OCI-LY1 (cell line): ENCODE results near the gene KPNA3.
A peak's percentile ranks its signal among the peaks of the same experiment; 100 is the strongest.

Experiments used
- H2AFZ ChIP-seq: fragments of 200-600 bp; sonication (generic), shearing (Covaris generic); 2 replicates; pipeline ENCODE4 v1.6.0; 2014; ENCODE audit warnings: antibody characterized with exemption, mild to moderate bottlenecking, low read length
- H3F3A ChIP-seq: fragments of 200-600 bp; sonication (generic), shearing (Covaris generic); 2 replicates; pipeline ENCODE4 v1.6.0; 2014; ENCODE audit warnings: mild to moderate bottlenecking, antibody characterized with exemption, low read length, moderate library complexity; ENCODE audit not compliant: insufficient read depth
- H3K27ac ChIP-seq: fragments of 200-600 bp; sonication (generic); 2 replicates; pipeline ENCODE4 v1.5.1; 2014; ENCODE audit warnings: low read length, mixed run types, mild to moderate bottlenecking, low read depth; ENCODE audit not compliant: poor library complexity, severe bottlenecking
- H3K27me3 ChIP-seq: fragments of 200-600 bp; sonication (generic); 2 replicates; pipeline ENCODE4 v1.6.0; 2014; ENCODE audit warnings: antibody characterized with exemption, mild to moderate bottlenecking, low read length, moderate library complexity; ENCODE audit not compliant: insufficient read depth
- H3K36me3 ChIP-seq: fragments of 200-600 bp; sonication (generic); 2 replicates; pipeline ENCODE4 v1.6.1; 2014; ENCODE audit warnings: mild to moderate bottlenecking, antibody characterized with exemption, low read length, moderate library complexity, mixed read lengths; ENCODE audit not compliant: insufficient read depth
- H3K4me1 ChIP-seq: fragments of 200-600 bp; sonication (generic); 2 replicates; pipeline ENCODE4 v1.5.1; 2014; ENCODE audit warnings: mild to moderate bottlenecking, low read length, moderate library complexity; ENCODE audit not compliant: insufficient read depth, severe bottlenecking
- H3K4me2 ChIP-seq: fragments of 200-600 bp; sonication (generic), shearing (Covaris generic); 2 replicates; pipeline ENCODE4 v1.6.1; 2014; ENCODE audit warnings: low read length
- H3K4me3 ChIP-seq: fragments of 200-600 bp; sonication (generic); 2 replicates; pipeline ENCODE4 v1.5.1; 2014; ENCODE audit warnings: low read length, low read depth, mild to moderate bottlenecking, mixed read lengths; ENCODE audit not compliant: poor library complexity, severe bottlenecking
- H3K79me2 ChIP-seq: fragments of 200-600 bp; shearing (Covaris generic); 2 replicates; pipeline ENCODE4 v1.6.1; 2016; ENCODE audit warnings: mixed run types, low read length, mixed read lengths; ENCODE audit not compliant: insufficient read depth
- H3K9ac ChIP-seq: fragments of 200-600 bp; sonication (generic), shearing (Covaris generic); 2 replicates; pipeline ENCODE4 v1.6.1; 2014; ENCODE audit warnings: mild to moderate bottlenecking, low read length, mixed read lengths
- H3K9me2 ChIP-seq: fragments of 200-600 bp; sonication (generic), shearing (Covaris generic); 2 replicates; pipeline ENCODE4 v1.6.1; 2014; ENCODE audit warnings: low read depth, mild to moderate bottlenecking, low read length, mixed read lengths
- H3K9me3 ChIP-seq: fragments of 200-600 bp; shearing (Covaris generic); 2 replicates; pipeline ENCODE4 v1.6.1; 2014; ENCODE audit warnings: low read length, mixed read lengths
- H4K20me1 ChIP-seq: fragments of 200-600 bp; sonication (generic), shearing (Covaris generic); 2 replicates; pipeline ENCODE4 v1.6.0; 2016; ENCODE audit warnings: mild to moderate bottlenecking, low read length; ENCODE audit not compliant: insufficient read depth
- CTCF ChIP-seq: fragments of 200-600 bp; sonication (generic), shearing (Covaris generic); IDR thresholded peaks from 2 replicates; pipeline ENCODE4 v1.5.1; 2017; ENCODE audit warnings: mild to moderate bottlenecking, antibody characterized with exemption, low read length, moderate library complexity, mixed read lengths
- EZH2 ChIP-seq: fragments of 200-600 bp; sonication (generic), shearing (Covaris generic); IDR thresholded peaks from 2 replicates; pipeline ENCODE4 v1.8.0; 2017; ENCODE audit warnings: borderline replicate concordance, mixed run types, mild to moderate bottlenecking, antibody characterized with exemption, low read length, moderate library complexity, mixed read lengths

The KPNA3 gene

GRCh38 chr13:49829715-49830114 is 37.2 kb upstream of the KPNA3 start:
- Histone ChIP-seq H3K4me2 (no peak overlapping the region), H3K9ac (no peak overlapping the region), H3K27ac (no peak overlapping the region), H3K9me3 (no peaks in the 10 kb centered on the region), H3K27me3 (no peaks in the 10 kb centered on the region), H3K4me3 (no peak overlapping the region), H3K79me2 (no peaks in the 10 kb centered on the region), H3K36me3 (no peaks in the 10 kb centered on the region; the same call in 1 of the 2 replicates), H3F3A (no peaks in the 10 kb centered on the region), H3K4me1 (no peaks in the 10 kb centered on the region), H4K20me1 (no peaks in the 10 kb centered on the region), H2AFZ (no peak overlapping the region), H3K9me2 (no peaks in the 10 kb centered on the region)
- no peak for TF ChIP-seq EZH2
- no peak for TF ChIP-seq CTCF

- Histone ChIP-seq H3K4me2 (no peak overlapping the region), H3K27me3 (no peaks in the 10 kb centered on the region), H3K4me1 (no peaks in the 10 kb centered on the region), H3K9ac (no peak overlapping the region), H3K9me2 (no peaks in the 10 kb centered on the region), H3F3A (no peaks in the 10 kb centered on the region), H3K27ac (no peak overlapping the region), H3K9me3 (no peaks in the 10 kb centered on the region), H3K79me2 (no peaks in the 10 kb centered on the region), H3K4me3 (no peak overlapping the region), H4K20me1 (no peaks in the 10 kb centered on the region), H2AFZ (no peak overlapping the region), H3K36me3 (no peaks in the 10 kb centered on the region; the same call in 1 of the 2 replicates)
- TF ChIP-seq CTCF, result peak; percentile 16; the same call in 1 of the 2 replicates
- no peak for TF ChIP-seq EZH2
Measured at GRCh38 chr13:49828453-49828852, 36.0 kb upstream of the KPNA3 start.

GRCh38 chr13:49827891-49828290 is 35.4 kb upstream of the KPNA3 start:
- Histone ChIP-seq H3K79me2 (no peaks in the 10 kb centered on the region), H3K27me3 (no peaks in the 10 kb centered on the region), H3K9me3 (no peaks in the 10 kb centered on the region), H3F3A (no peaks in the 10 kb centered on the region), H3K36me3 (no peaks in the 10 kb centered on the region), H3K4me2 (no peak overlapping the region), H3K4me3 (no peak overlapping the region), H4K20me1 (no peaks in the 10 kb centered on the region), H3K27ac (no peak overlapping the region), H3K9ac (no peak overlapping the region), H3K4me1 (no peaks in the 10 kb centered on the region), H3K9me2 (no peaks in the 10 kb centered on the region), H2AFZ (no peak overlapping the region)
- TF ChIP-seq CTCF (no peak), EZH2 (no peak)
